ENCODE measurements around the gene MCTP1. TPM values are rescaled to one million over a fixed set of nuclear protein-coding genes. Genes with fewer than 3 reads are reported as not detected.

MCTP1 gene
- total and polyA plus RNA-seq, 2 of the 13 experiments (the other 11 are each of a cell fraction or from before 2014, with no cell fraction given), result 0.15 to 0.48 TPM

- no peak for TF ChIP-seq ELK4 (CRISPR knock-in tag; IDR thresholded peaks at IDR 0.05; ENCODE audit: borderline replicate concordance)
- no peak for TF ChIP-seq ZBTB39 (CRISPR knock-in tag; IDR thresholded peaks at IDR 0.05)
- no peak for TF ChIP-seq HMG20A (CRISPR knock-in tag; IDR thresholded peaks at IDR 0.05; ENCODE audit: borderline replicate concordance)
- TF ChIP-seq ETS1 (CRISPR knock-in tag; IDR thresholded peaks at IDR 0.05), result no peak
- no peak for TF ChIP-seq ZHX2 (IDR thresholded peaks at IDR 0.05; ENCODE audit: low read depth)
- TF ChIP-seq ZHX2 (CRISPR knock-in tag; IDR thresholded peaks at IDR 0.05; ENCODE audit: borderline replicate concordance), result no peak
- TF ChIP-seq HNRNPK (IDR thresholded peaks at IDR 0.05; ENCODE audit: low read depth, low read length, poor library complexity, severe bottlenecking), result peak; percentile 74
- no peak for TF ChIP-seq ZNF280D (CRISPR knock-in tag; IDR thresholded peaks at IDR 0.05)
- peak; percentile 24; the same call in 1 of the 2 replicates for TF ChIP-seq GABPB1 (CRISPR knock-in tag; IDR thresholded peaks at IDR 0.05)
- TF ChIP-seq HNRNPLL (IDR thresholded peaks at IDR 0.05; ENCODE audit: low read depth, low read length, poor library complexity, severe bottlenecking), result peak; percentile 55
- 0 out of 2 replicates have a peak, but pooled peaks have one; percentile 7 for TF ChIP-seq TFAP4 (IDR thresholded peaks at IDR 0.05; ENCODE audit: borderline replicate concordance, low read depth)
- TF ChIP-seq ELF1 (CRISPR knock-in tag; IDR thresholded peaks at IDR 0.05), result no peak
Measured at GRCh38 chr5:95284572-95285408, at the start of gene MCTP1 (continued).
